Ureter (tissue), 1 donor: ENCODE results near the gene CMTM7. TPM values are rescaled to one million over a fixed set of nuclear protein-coding genes. Genes with fewer than 3 reads are reported as not detected.
A peak's percentile ranks its signal among the peaks of the same experiment; 100 is the strongest.

Experiments used
- DNase-seq: peaks from one replicate; pipeline ENCODE4 v3.0.0-alpha.2; 2020; ENCODE audit warnings: low spot score
- total RNA-seq: library from RNA; stranded (reverse); gene quantifications from one replicate; pipeline ENCODE4 v1.2.4, GENCODE V29; 2023
- donor health status: DM: yes; HTN: yes; CAD: no.

The CMTM7 gene
- total RNA-seq, 1 donor from 2014 or later = 72.2 TPM

GRCh38 chr3:32413845-32414521 is 22.3 kb downstream of the CMTM7 start:
- no peak for DNase-seq

GRCh38 chr3:32414522-32415202 is 23.0 kb downstream of the CMTM7 start:
- DNase-seq = no peak

GRCh38 chr3:32419742-32420125 is 28.1 kb downstream of the CMTM7 start:
- no peak for DNase-seq

GRCh38 chr3:32420126-32421038 is 28.7 kb downstream of the CMTM7 start:
- peak; percentile 69 for DNase-seq

GRCh38 chr3:32421185-32421584 is 29.5 kb downstream of the CMTM7 start:
- DNase-seq = no peak

GRCh38 chr3:32421991-32422859 is 30.6 kb downstream of the CMTM7 start:
- peak; percentile 94 for DNase-seq

- DNase-seq = no peak
Measured at GRCh38 chr3:32422943-32423342, 31.3 kb downstream of the CMTM7 start.

GRCh38 chr3:32423534-32423933 is 31.9 kb downstream of the CMTM7 start:
- DNase-seq = no peak

GRCh38 chr3:32423956-32424557 is 32.4 kb downstream of the CMTM7 start:
- no peak for DNase-seq

GRCh38 chr3:32424581-32425250 is 33.1 kb downstream of the CMTM7 start:
- DNase-seq = no peak

GRCh38 chr3:32428092-32429068 is 36.7 kb downstream of the CMTM7 start:
- DNase-seq = no peak

- no peak for DNase-seq
Measured at GRCh38 chr3:32430900-32431299, 39.2 kb downstream of the CMTM7 start.

- DNase-seq = no peak
Measured at GRCh38 chr3:32431481-32431880, 39.8 kb downstream of the CMTM7 start.

- DNase-seq = no peak
Measured at GRCh38 chr3:32432045-32432710, 40.5 kb downstream of the CMTM7 start.

GRCh38 chr3:32432711-32433530 is 41.3 kb downstream of the CMTM7 start:
- no peak for DNase-seq

GRCh38 chr3:32434206-32434605 is 42.6 kb downstream of the CMTM7 start:
- no peak for DNase-seq

- no peak for DNase-seq
Measured at GRCh38 chr3:32435911-32436815, 44.5 kb downstream of the CMTM7 start.
